ENCODE results near the gene PRSS22. TPM values are rescaled to one million over a fixed set of nuclear protein-coding genes. Genes with fewer than 3 reads are reported as not detected.

Gene PRSS22
- total and polyA plus RNA-seq, 2 experiments from 2014 or later: 1.3 to 2.0 TPM

DNA sequence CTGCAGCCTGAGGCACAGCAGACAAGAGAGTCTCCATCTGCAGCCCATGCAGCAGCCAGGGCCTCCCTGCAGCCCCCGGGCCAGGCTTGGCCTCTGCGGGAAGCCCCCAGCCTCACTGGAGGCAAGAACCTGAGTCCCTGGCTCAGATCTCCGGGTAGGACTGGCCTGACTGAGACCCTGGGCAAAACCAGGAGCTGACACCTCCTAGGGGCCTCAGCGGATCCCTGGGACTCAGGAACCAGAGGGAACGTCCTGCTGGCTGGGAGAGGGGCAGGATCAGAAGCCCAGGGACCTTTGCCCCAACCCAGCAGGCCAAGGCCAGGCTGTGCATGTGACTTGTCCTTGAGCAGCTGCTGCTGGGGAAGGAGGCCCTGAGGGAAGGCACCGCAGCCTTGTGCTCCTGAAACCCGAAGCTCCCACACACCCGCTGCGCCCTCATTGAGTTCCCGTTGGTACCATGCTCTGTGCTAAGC, 42.6 kb downstream of the PRSS22 start (continued):
- TF ChIP-seq, protein P1, sequence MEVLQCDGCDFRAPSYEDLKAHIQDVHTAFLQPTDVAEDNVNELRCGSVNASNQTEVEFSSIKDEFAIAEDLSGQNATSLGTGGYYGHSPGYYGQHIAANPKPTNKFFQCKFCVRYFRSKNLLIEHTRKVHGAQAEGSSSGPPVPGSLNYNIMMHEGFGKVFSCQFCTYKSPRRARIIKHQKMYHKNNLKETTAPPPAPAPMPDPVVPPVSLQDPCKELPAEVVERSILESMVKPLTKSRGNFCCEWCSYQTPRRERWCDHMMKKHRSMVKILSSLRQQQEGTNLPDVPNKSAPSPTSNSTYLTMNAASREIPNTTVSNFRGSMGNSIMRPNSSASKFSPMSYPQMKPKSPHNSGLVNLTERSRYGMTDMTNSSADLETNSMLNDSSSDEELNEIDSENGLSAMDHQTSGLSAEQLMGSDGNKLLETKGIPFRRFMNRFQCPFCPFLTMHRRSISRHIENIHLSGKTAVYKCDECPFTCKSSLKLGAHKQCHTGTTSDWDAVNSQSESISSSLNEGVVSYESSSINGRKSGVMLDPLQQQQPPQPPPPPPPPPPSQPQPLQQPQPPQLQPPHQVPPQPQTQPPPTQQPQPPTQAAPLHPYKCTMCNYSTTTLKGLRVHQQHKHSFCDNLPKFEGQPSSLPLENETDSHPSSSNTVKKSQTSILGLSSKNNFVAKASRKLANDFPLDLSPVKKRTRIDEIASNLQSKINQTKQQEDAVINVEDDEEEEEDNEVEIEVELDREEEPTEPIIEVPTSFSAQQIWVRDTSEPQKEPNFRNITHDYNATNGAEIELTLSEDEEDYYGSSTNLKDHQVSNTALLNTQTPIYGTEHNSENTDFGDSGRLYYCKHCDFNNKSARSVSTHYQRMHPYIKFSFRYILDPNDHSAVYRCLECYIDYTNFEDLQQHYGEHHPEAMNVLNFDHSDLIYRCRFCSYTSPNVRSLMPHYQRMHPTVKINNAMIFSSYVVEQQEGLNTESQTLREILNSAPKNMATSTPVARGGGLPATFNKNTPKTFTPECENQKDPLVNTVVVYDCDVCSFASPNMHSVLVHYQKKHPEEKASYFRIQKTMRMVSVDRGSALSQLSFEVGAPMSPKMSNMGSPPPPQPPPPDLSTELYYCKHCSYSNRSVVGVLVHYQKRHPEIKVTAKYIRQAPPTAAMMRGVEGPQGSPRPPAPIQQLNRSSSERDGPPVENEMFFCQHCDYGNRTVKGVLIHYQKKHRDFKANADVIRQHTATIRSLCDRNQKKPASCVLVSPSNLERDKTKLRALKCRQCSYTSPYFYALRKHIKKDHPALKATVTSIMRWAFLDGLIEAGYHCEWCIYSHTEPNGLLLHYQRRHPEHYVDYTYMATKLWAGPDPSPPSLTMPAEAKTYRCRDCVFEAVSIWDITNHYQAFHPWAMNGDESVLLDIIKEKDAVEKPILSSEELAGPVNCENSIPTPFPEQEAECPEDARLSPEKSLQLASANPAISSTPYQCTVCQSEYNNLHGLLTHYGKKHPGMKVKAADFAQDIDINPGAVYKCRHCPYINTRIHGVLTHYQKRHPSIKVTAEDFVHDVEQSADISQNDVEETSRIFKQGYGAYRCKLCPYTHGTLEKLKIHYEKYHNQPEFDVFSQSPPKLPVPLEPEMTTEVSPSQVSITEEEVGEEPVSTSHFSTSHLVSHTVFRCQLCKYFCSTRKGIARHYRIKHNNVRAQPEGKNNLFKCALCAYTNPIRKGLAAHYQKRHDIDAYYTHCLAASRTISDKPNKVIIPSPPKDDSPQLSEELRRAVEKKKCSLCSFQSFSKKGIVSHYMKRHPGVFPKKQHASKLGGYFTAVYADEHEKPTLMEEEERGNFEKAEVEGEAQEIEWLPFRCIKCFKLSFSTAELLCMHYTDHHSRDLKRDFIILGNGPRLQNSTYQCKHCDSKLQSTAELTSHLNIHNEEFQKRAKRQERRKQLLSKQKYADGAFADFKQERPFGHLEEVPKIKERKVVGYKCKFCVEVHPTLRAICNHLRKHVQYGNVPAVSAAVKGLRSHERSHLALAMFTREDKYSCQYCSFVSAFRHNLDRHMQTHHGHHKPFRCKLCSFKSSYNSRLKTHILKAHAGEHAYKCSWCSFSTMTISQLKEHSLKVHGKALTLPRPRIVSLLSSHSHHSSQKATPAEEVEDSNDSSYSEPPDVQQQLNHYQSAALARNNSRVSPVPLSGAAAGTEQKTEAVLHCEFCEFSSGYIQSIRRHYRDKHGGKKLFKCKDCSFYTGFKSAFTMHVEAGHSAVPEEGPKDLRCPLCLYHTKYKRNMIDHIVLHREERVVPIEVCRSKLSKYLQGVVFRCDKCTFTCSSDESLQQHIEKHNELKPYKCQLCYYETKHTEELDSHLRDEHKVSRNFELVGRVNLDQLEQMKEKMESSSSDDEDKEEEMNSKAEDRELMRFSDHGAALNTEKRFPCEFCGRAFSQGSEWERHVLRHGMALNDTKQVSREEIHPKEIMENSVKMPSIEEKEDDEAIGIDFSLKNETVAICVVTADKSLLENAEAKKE (CRISPR knock-in tag; IDR thresholded peaks at IDR 0.05): no peak
- TF ChIP-seq CREB1 (CRISPR knock-in tag; IDR thresholded peaks at IDR 0.05; ENCODE audit: low read depth) (no peak), STAT1 (IDR thresholded peaks at IDR 0.05; ENCODE audit: unreplicated experiment) (no peak), EZH2 (IDR thresholded peaks at IDR 0.05; ENCODE audit: low read depth, unreplicated experiment) (no peak), NANOG (IDR thresholded peaks at IDR 0.05; ENCODE audit: borderline replicate concordance) (no peak), ZNF331 (CRISPR knock-in tag; IDR thresholded peaks at IDR 0.05; ENCODE audit: low read depth) (no peak), POLR2AphosphoS5 (IDR thresholded peaks at IDR 0.05; ENCODE audit: low read depth) (no peak), JUNB (IDR thresholded peaks at IDR 0.05; ENCODE audit: unreplicated experiment) (no peak), ZNF114 (CRISPR knock-in tag; IDR thresholded peaks at IDR 0.05) (no peak)
- TF ChIP-seq, protein P2, sequence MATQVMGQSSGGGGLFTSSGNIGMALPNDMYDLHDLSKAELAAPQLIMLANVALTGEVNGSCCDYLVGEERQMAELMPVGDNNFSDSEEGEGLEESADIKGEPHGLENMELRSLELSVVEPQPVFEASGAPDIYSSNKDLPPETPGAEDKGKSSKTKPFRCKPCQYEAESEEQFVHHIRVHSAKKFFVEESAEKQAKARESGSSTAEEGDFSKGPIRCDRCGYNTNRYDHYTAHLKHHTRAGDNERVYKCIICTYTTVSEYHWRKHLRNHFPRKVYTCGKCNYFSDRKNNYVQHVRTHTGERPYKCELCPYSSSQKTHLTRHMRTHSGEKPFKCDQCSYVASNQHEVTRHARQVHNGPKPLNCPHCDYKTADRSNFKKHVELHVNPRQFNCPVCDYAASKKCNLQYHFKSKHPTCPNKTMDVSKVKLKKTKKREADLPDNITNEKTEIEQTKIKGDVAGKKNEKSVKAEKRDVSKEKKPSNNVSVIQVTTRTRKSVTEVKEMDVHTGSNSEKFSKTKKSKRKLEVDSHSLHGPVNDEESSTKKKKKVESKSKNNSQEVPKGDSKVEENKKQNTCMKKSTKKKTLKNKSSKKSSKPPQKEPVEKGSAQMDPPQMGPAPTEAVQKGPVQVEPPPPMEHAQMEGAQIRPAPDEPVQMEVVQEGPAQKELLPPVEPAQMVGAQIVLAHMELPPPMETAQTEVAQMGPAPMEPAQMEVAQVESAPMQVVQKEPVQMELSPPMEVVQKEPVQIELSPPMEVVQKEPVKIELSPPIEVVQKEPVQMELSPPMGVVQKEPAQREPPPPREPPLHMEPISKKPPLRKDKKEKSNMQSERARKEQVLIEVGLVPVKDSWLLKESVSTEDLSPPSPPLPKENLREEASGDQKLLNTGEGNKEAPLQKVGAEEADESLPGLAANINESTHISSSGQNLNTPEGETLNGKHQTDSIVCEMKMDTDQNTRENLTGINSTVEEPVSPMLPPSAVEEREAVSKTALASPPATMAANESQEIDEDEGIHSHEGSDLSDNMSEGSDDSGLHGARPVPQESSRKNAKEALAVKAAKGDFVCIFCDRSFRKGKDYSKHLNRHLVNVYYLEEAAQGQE (IDR thresholded peaks at IDR 0.05; ENCODE audit: unreplicated experiment): no peak
- TF ChIP-seq, protein P3, sequence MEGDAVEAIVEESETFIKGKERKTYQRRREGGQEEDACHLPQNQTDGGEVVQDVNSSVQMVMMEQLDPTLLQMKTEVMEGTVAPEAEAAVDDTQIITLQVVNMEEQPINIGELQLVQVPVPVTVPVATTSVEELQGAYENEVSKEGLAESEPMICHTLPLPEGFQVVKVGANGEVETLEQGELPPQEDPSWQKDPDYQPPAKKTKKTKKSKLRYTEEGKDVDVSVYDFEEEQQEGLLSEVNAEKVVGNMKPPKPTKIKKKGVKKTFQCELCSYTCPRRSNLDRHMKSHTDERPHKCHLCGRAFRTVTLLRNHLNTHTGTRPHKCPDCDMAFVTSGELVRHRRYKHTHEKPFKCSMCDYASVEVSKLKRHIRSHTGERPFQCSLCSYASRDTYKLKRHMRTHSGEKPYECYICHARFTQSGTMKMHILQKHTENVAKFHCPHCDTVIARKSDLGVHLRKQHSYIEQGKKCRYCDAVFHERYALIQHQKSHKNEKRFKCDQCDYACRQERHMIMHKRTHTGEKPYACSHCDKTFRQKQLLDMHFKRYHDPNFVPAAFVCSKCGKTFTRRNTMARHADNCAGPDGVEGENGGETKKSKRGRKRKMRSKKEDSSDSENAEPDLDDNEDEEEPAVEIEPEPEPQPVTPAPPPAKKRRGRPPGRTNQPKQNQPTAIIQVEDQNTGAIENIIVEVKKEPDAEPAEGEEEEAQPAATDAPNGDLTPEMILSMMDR (conservative IDR thresholded peaks at IDR 0.05; ENCODE audit: low read depth in 2 of 2): no peak

All from GM23338 (cell line).